Left ventricle myocardium inferior (tissue), 1 donor: ENCODE measurements around the gene ULK4. TPM values are rescaled to one million over a fixed set of nuclear protein-coding genes. Genes with fewer than 3 reads are reported as not detected.

Experiments used
- DNase-seq: peaks from one replicate; pipeline ENCODE4 v3.0.0-alpha.2; 2020
- H3K27ac ChIP-seq: fragments of 200-600 bp; replicated peaks from 2 replicates; pipeline ENCODE4 v1.8.0; 2021
- H3K27me3 ChIP-seq: fragments of 200-600 bp; 2 replicates; pipeline ENCODE4 v1.8.0; 2021; ENCODE audit warnings: low read depth
- H3K36me3 ChIP-seq: fragments of 200-600 bp; 2 replicates; pipeline ENCODE4 v1.8.0; 2021
- H3K4me1 ChIP-seq: fragments of 200-600 bp; 2 replicates; pipeline ENCODE4 v1.8.0; 2021
- H3K4me3 ChIP-seq: fragments of 200-600 bp; 2 replicates; pipeline ENCODE4 v1.8.0; 2021; ENCODE audit warnings: mild to moderate bottlenecking, moderate library complexity
- H3K9me3 ChIP-seq: fragments of 200-600 bp; replicated peaks from 2 replicates; pipeline ENCODE4 v1.8.0; 2021
- CTCF ChIP-seq: fragments of 200-600 bp; IDR thresholded peaks from 2 replicates; pipeline ENCODE4 v1.8.0; 2021; ENCODE audit warnings: antibody characterized with exemption, mild to moderate bottlenecking, borderline replicate concordance
- intact Hi-C: fragments of 100-400 bp; cut with micrococcal nuclease; formaldehyde crosslinking; loops from one replicate; pipeline ENCODE4 v1.11.0; 2022
- total RNA-seq: library from RNA; stranded (reverse); fragmentation: NEBNext Ultra II Directional; extraction: Animal tissue kit (Norgen Biotek cat#: 25700); gene quantifications from one replicate; pipeline ENCODE4 v1.2.1, GENCODE V29; 2021
- donor health status: DM: no; HTN: yes; CAD: no; lungs with severe emphysema.

Gene ULK4
- total RNA-seq, 1 donor from 2014 or later: 1.8 TPM

GRCh38 chr3:41200669-41201021 is 761.3 kb downstream of the ULK4 start:
- H3K4me3 ChIP-seq: peak overlapping the region; percentile 84
- peak overlapping the region; percentile 95 for H3K27ac ChIP-seq
- H3K4me1 ChIP-seq: peaks cover 72% of the 10 kb centered on the region
- intact Hi-C loops: loop anchor here (5.0 to 10.0 kb wide), 3 partner anchors 226 to 618 kb away; no protein-coding TSS in a partner anchor
- H3K36me3 ChIP-seq: no peaks in the 10 kb centered on the region
- DNase-seq: no peak
- no peaks in the 10 kb centered on the region for H3K9me3 ChIP-seq
- TF ChIP-seq CTCF: no peak
- H3K27me3 ChIP-seq: no peaks in the 10 kb centered on the region

GRCh38 chr3:41199866-41200668 is 761.8 kb downstream of the ULK4 start:
- Histone ChIP-seq H3K4me1 (peaks cover 66% of the 10 kb centered on the region), H3K36me3 (no peaks in the 10 kb centered on the region), H3K27me3 (no peaks in the 10 kb centered on the region), H3K9me3 (no peaks in the 10 kb centered on the region), H3K27ac (peak overlapping the region; percentile 95), H3K4me3 (peak overlapping the region; percentile 84)
- no peak for TF ChIP-seq CTCF
- intact Hi-C loops: loop anchor here (5.0 to 10.0 kb wide), 3 partner anchors 225 to 618 kb away; no protein-coding TSS in a partner anchor
- DNase-seq: peak; percentile 37

- DNase-seq: peak; percentile 94
- Histone ChIP-seq H3K27me3 (no peaks in the 10 kb centered on the region), H3K27ac (peak within 1 kb of the TSS; percentile 95), H3K36me3 (no peaks in the 10 kb centered on the region), H3K4me1 (peaks cover 58% of the 10 kb centered on the region), H3K9me3 (no peaks in the 10 kb centered on the region), H3K4me3 (peak within 1 kb of the TSS; percentile 84)
- intact Hi-C loops: no loop called here
- TF ChIP-seq CTCF: peak; percentile 33
Measured at GRCh38 chr3:41198950-41199865, 762.7 kb downstream of the ULK4 start, which contains the start of gene CTNNB1. Gene CTNNB1 (plus strand): TSS chr3:41199505. CDS start chr3:41224069, 24,564 bp downstream.

- no peaks in the 10 kb centered on the region for H3K27me3 ChIP-seq
- DNase-seq: peak; percentile 34
Measured at GRCh38 chr3:41198526-41198925, 763.4 kb downstream of the ULK4 start.

More at GRCh38 chr3:41198526-41198925, 763.4 kb downstream of the ULK4 start:
- intact Hi-C loops: no loop called here
- Histone ChIP-seq H3K4me1 (peaks cover 51% of the 10 kb centered on the region), H3K36me3 (no peaks in the 10 kb centered on the region), H3K27ac (peak overlapping the region; percentile 95), H3K4me3 (peak overlapping the region; percentile 84), H3K9me3 (no peaks in the 10 kb centered on the region)
- no peak for TF ChIP-seq CTCF
